Esophagus squamous epithelium (tissue), 5 donors: ENCODE data around the gene TAOK3. TPM values are rescaled to one million over a fixed set of nuclear protein-coding genes. Genes with fewer than 3 reads are reported as not detected.
A peak's percentile ranks its signal among the peaks of the same experiment; 100 is the strongest.
"Not testable (repeated sequence)": the region's sequence is repeated elsewhere in the genome, so short reads cannot be mapped to it uniquely, and the experiment has no call there.

Experiments used
- DNase-seq: peaks from one replicate; lab custom pipeline; 2025; lab: John Stamatoyannopoulos, UW
- H3K27ac ChIP-seq, 4 donors: fragments of 200-600 bp; sonication (generic); one replicate each; pipeline ENCODE4 v1.5.1; 2016 to 2019; ENCODE audit warnings: mild to moderate bottlenecking in 1 of 4
- H3K27me3 ChIP-seq, 4 donors: fragments of 200-600 bp; sonication (generic); 1 replicate in 3 of 4; 2 replicates in 1 of 4; pipeline versions ENCODE4 v1.5.1 to v1.6.0; 2017 to 2021; ENCODE audit warnings: antibody characterized with exemption in 1 of 4
- H3K36me3 ChIP-seq, 3 donors: fragments of 200-600 bp; sonication (generic); one replicate each; pipeline ENCODE4 v1.5.1; 2016 to 2019
- H3K4me1 ChIP-seq, 3 donors: fragments of 200-600 bp; sonication (generic); one replicate each; pipeline ENCODE4 v1.5.1; 2017 to 2019
- H3K4me3 ChIP-seq, 4 donors: fragments of 200-600 bp; sonication (generic); 1 replicate in 3 of 4; 2 replicates in 1 of 4; pipeline ENCODE4 v1.5.1; 2016 to 2019; ENCODE audit warnings: mild to moderate bottlenecking in 2 of 4, moderate library complexity in 1 of 4
- H3K9me3 ChIP-seq, 3 donors: fragments of 200-600 bp; sonication (generic); one replicate each; pipeline ENCODE4 v1.5.1; 2016 to 2019
- POLR2A ChIP-seq, 4 donors: fragments of 450-650 bp; IDR thresholded peaks; one replicate each; pipeline ENCODE4 v1.6.1; 2017; ENCODE audit warnings: antibody characterized with exemption in 4 of 4, mild to moderate bottlenecking in 4 of 4, moderate library complexity in 3 of 4
- WGBS, 2 donors: methylation state at CpG; one replicate each; pipeline ENCODE4 v1.1.5; 2018; 5-methylcytosine and 5-hydroxymethylcytosine counted together
- intact Hi-C: fragments of 100-400 bp; cut with DNase I; formaldehyde crosslinking; loops from one replicate; pipeline ENCODE4 v1.15.0; 2022
- total RNA-seq, 4 donors: library from RNA; depleted of rRNA; stranded (reverse); fragments of >200 nt; gene quantifications; one replicate each; pipeline ENCODE4 v1.1.0, GENCODE V29; 2016
- TF ChIP-seq, protein P1 (sequence below), 6 experiments: fragments of 450-650 bp in 4 of 6; fragments of 200-600 bp in 2 of 6; sonication (generic) in 2 of 6; IDR thresholded peaks; one replicate each; pipeline ENCODE4 v1.5.1; 2016 to 2019; ENCODE audit warnings: antibody characterized with exemption in 6 of 6, mild to moderate bottlenecking in 4 of 6, moderate library complexity in 4 of 6
- donor health status: DM: yes; HTN: yes; CAD: no.

The TAOK3 gene
- total RNA-seq, 4 donors from 2014 or later = 13.7 to 27.7 (median 21.1) TPM

DNA sequence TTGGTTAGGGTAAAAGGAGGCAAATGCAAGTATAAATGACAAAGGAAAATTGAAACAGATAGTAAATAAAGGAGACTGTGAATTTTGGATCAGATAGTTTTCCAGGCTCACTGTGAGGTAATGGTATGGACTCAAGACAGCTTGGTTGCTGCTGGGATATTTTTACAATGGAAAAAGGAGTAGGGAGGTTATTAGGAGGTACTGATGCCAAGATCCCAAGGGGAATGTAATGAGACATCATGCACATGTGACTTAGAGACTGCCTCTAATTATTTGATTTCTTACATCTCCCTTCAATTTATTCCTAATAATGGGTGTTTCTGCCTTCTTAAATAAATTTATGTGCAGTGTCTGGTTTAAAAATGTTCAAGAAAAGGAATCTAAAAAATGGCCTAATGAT lies 56.9 kb downstream of the TAOK3 start:
- Histone ChIP-seq H3K27ac (no peak overlapping the region), H3K4me1 (peaks cover 0 to 10% (median 3%) of the 10 kb centered on the region in 3 donors), H3K36me3 (no peaks in the 10 kb centered on the region), H3K4me3 (no peak overlapping the region), H3K9me3 (no peaks in the 10 kb centered on the region), H3K27me3 (no peaks in the 10 kb centered on the region)
- DNase-seq = no peak
- no peak for TF ChIP-seq POLR2A (IDR thresholded peaks at IDR 0.05)
- TF ChIP-seq, protein P1, sequence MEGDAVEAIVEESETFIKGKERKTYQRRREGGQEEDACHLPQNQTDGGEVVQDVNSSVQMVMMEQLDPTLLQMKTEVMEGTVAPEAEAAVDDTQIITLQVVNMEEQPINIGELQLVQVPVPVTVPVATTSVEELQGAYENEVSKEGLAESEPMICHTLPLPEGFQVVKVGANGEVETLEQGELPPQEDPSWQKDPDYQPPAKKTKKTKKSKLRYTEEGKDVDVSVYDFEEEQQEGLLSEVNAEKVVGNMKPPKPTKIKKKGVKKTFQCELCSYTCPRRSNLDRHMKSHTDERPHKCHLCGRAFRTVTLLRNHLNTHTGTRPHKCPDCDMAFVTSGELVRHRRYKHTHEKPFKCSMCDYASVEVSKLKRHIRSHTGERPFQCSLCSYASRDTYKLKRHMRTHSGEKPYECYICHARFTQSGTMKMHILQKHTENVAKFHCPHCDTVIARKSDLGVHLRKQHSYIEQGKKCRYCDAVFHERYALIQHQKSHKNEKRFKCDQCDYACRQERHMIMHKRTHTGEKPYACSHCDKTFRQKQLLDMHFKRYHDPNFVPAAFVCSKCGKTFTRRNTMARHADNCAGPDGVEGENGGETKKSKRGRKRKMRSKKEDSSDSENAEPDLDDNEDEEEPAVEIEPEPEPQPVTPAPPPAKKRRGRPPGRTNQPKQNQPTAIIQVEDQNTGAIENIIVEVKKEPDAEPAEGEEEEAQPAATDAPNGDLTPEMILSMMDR (IDR thresholded peaks at IDR 0.05) = no peak
- intact Hi-C loops = no loop called here

- no peak overlapping the region for H3K4me3 ChIP-seq
- intact Hi-C loops = no loop called here
- no peaks in the 10 kb centered on the region for H3K27me3 ChIP-seq
- peak overlapping the region in 1 of 4 donors; percentile 31 for H3K27ac ChIP-seq
- H3K9me3 ChIP-seq = no peaks in the 10 kb centered on the region
- TF ChIP-seq, protein P1 (IDR thresholded peaks at IDR 0.05) = no peak
- TF ChIP-seq POLR2A (IDR thresholded peaks at IDR 0.05) = no peak
- WGBS, 2 donors = 21 to 24% methylated on average over 1 of the region's 1 CpG
- no peaks in the 10 kb centered on the region for H3K36me3 ChIP-seq
- no peak for DNase-seq
- peaks cover 3 to 19% (median 5%) of the 10 kb centered on the region in 3 donors for H3K4me1 ChIP-seq
Observed at GRCh38 chr12:118312578-118312977, 60.1 kb downstream of the TAOK3 start.

GRCh38 chr12:118311666-118312065 lies 61.0 kb downstream of the TAOK3 start:
- TF ChIP-seq POLR2A (IDR thresholded peaks at IDR 0.05) = no peak
- TF ChIP-seq, protein P1 (IDR thresholded peaks at IDR 0.05) = no peak
- Histone ChIP-seq H3K27me3 (no peaks in the 10 kb centered on the region), H3K4me3 (no peak overlapping the region), H3K9me3 (no peaks in the 10 kb centered on the region), H3K4me1 (peaks cover 3 to 28% (median 9%) of the 10 kb centered on the region in 3 donors), H3K27ac (no peak overlapping the region), H3K36me3 (no peaks in the 10 kb centered on the region)
- intact Hi-C loops = no loop called here
- no peak for DNase-seq
- 19 to 25% methylated on average over 2 of the region's 2 CpGs for WGBS, 2 donors

GRCh38 chr12:118310320-118310719 lies 62.4 kb downstream of the TAOK3 start:
- intact Hi-C loops = no loop called here
- no peak overlapping the region for H3K27ac ChIP-seq
- TF ChIP-seq, protein P1 (IDR thresholded peaks at IDR 0.05) = no peak
- TF ChIP-seq POLR2A (IDR thresholded peaks at IDR 0.05) = no peak

DNA sequence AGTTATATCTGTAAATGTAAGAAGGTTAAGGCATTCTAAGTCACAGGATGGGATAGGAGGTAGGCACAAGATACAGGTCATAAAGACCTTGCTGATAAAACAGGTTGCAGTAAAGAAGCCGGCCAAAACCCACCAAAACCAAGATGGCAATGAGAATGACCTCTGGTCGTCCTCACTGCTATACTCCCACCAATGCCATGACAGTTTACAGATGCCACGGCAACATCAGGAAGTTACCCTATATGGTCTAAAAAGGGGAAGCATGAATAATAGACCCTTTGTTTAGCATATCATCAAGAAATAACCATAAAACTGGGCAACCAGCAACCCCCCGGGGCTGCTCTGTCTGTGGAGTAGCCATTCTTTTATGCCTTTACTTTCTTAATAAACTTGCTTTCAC lies 64.7 kb downstream of the TAOK3 start:
- H3K4me3 ChIP-seq, DNase-seq, H3K36me3 ChIP-seq, H3K9me3 ChIP-seq, intact Hi-C loops, H3K27me3 ChIP-seq: not testable (repeated sequence)
- Histone ChIP-seq H3K4me1 (peaks cover 2 to 28% (median 9%) of the 10 kb centered on the region in 3 donors), H3K27ac (peak overlapping the region in 1 of 4 donors; percentile 36)
- 63 to 74% methylated on average over 4 of the region's 4 CpGs for WGBS, 2 donors

More at GRCh38 chr12:118310320-118310719, 62.4 kb downstream of the TAOK3 start:
- Histone ChIP-seq H3K9me3 (no peaks in the 10 kb centered on the region), H3K4me3 (no peak overlapping the region), H3K4me1 (peaks cover 3 to 28% (median 9%) of the 10 kb centered on the region in 3 donors), H3K27me3 (no peaks in the 10 kb centered on the region), H3K36me3 (no peaks in the 10 kb centered on the region)
- DNase-seq = no peak
